ENCODE measurements around the gene LAMA2. TPM values are rescaled to one million over a fixed set of nuclear protein-coding genes. Genes with fewer than 3 reads are reported as not detected.
A peak's percentile ranks its signal among the peaks of the same experiment; 100 is the strongest.

Gene LAMA2
- total RNA-seq, 1 experiment from 2014 or later: 0.28 TPM

- H3K36me3 ChIP-seq (ENCODE audit: control insufficient read depth, insufficient read depth, low read length): no peaks in the 10 kb centered on the region
- no TSS peak for BruUV-seq (replicated peaks)
- H3K4me1 ChIP-seq (ENCODE audit: control insufficient read depth, insufficient read depth, low read length): no peaks in the 10 kb centered on the region
- no peaks in the 10 kb centered on the region for H3K27me3 ChIP-seq (ENCODE audit: control insufficient read depth, insufficient read depth, low read length)
- H3K4me3 ChIP-seq (ENCODE audit: low read depth in 2 of 2, low read length in 2 of 2): no peak overlapping the region
- POLR2A ChIA-PET: no interaction called here
- in situ Hi-C loops (cut with HindIII; ENCODE audit: low pct_unique_long_range_greater_than_20kb, low sequenced_read_pairs) (no loop called here), intact Hi-C loops (cut with micrococcal nuclease; ENCODE audit: unreplicated experiment) (no loop called here)
- DNase-seq (ENCODE audit: low read depth, low spot score) (no peak), ATAC-seq (no peak)
- CTCF ChIA-PET: no interaction called here
- no peaks in the 10 kb centered on the region for H3K9me3 ChIP-seq (ENCODE audit: control insufficient read depth, insufficient read depth, low read depth, low read length)
- TF ChIP-seq, protein P1, sequence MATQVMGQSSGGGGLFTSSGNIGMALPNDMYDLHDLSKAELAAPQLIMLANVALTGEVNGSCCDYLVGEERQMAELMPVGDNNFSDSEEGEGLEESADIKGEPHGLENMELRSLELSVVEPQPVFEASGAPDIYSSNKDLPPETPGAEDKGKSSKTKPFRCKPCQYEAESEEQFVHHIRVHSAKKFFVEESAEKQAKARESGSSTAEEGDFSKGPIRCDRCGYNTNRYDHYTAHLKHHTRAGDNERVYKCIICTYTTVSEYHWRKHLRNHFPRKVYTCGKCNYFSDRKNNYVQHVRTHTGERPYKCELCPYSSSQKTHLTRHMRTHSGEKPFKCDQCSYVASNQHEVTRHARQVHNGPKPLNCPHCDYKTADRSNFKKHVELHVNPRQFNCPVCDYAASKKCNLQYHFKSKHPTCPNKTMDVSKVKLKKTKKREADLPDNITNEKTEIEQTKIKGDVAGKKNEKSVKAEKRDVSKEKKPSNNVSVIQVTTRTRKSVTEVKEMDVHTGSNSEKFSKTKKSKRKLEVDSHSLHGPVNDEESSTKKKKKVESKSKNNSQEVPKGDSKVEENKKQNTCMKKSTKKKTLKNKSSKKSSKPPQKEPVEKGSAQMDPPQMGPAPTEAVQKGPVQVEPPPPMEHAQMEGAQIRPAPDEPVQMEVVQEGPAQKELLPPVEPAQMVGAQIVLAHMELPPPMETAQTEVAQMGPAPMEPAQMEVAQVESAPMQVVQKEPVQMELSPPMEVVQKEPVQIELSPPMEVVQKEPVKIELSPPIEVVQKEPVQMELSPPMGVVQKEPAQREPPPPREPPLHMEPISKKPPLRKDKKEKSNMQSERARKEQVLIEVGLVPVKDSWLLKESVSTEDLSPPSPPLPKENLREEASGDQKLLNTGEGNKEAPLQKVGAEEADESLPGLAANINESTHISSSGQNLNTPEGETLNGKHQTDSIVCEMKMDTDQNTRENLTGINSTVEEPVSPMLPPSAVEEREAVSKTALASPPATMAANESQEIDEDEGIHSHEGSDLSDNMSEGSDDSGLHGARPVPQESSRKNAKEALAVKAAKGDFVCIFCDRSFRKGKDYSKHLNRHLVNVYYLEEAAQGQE (IDR thresholded peaks at IDR 0.05; ENCODE audit: insufficient read depth in 1 of 2, low read depth in 2 of 2, low read length in 1 of 2): no peak
- TF ChIP-seq SIN3A (IDR thresholded peaks at IDR 0.05; ENCODE audit: borderline replicate concordance, insufficient read depth, low read depth, low read length) (no peak), TCF7L2 (IDR thresholded peaks at IDR 0.05; ENCODE audit: low read depth, low read length) (no peak), POLR2AphosphoS5 (IDR thresholded peaks at IDR 0.05; ENCODE audit: low read depth, low read length) (no peak)
- TF ChIP-seq, protein P2, sequence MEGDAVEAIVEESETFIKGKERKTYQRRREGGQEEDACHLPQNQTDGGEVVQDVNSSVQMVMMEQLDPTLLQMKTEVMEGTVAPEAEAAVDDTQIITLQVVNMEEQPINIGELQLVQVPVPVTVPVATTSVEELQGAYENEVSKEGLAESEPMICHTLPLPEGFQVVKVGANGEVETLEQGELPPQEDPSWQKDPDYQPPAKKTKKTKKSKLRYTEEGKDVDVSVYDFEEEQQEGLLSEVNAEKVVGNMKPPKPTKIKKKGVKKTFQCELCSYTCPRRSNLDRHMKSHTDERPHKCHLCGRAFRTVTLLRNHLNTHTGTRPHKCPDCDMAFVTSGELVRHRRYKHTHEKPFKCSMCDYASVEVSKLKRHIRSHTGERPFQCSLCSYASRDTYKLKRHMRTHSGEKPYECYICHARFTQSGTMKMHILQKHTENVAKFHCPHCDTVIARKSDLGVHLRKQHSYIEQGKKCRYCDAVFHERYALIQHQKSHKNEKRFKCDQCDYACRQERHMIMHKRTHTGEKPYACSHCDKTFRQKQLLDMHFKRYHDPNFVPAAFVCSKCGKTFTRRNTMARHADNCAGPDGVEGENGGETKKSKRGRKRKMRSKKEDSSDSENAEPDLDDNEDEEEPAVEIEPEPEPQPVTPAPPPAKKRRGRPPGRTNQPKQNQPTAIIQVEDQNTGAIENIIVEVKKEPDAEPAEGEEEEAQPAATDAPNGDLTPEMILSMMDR (IDR thresholded peaks at IDR 0.05): no peak
- peak overlapping the region; percentile 29; the same call in 1 of the 2 replicates for H3K27ac ChIP-seq (ENCODE audit: low read length)
Measured at GRCh38 chr6:129243377-129243776, 360.4 kb downstream of the LAMA2 start.

GRCh38 chr6:129248946-129249345, 366.0 kb downstream of the LAMA2 start:
- H3K9me3 ChIP-seq (ENCODE audit: control insufficient read depth, insufficient read depth, low read depth, low read length): no peaks in the 10 kb centered on the region
- in situ Hi-C loops (cut with HindIII; ENCODE audit: low pct_unique_long_range_greater_than_20kb, low sequenced_read_pairs): no loop called here
- no peaks in the 10 kb centered on the region for H3K27me3 ChIP-seq (ENCODE audit: control insufficient read depth, insufficient read depth, low read length)
- TF ChIP-seq, protein P1 (IDR thresholded peaks at IDR 0.05; ENCODE audit: insufficient read depth in 1 of 2, low read depth in 2 of 2, low read length in 1 of 2): no peak
- TF ChIP-seq SIN3A (IDR thresholded peaks at IDR 0.05; ENCODE audit: borderline replicate concordance, insufficient read depth, low read depth, low read length): no peak
- TF ChIP-seq POLR2AphosphoS5 (IDR thresholded peaks at IDR 0.05; ENCODE audit: low read depth, low read length): no peak
- TF ChIP-seq, protein P2 (IDR thresholded peaks at IDR 0.05): no peak
- TF ChIP-seq TCF7L2 (IDR thresholded peaks at IDR 0.05; ENCODE audit: low read depth, low read length): no peak
- H3K4me1 ChIP-seq (ENCODE audit: control insufficient read depth, insufficient read depth, low read length): peaks cover 5% of the 10 kb centered on the region; the same call in 1 of the 2 replicates
- no peak overlapping the region for H3K27ac ChIP-seq (ENCODE audit: low read length)
- ATAC-seq (no peak), DNase-seq (ENCODE audit: low read depth, low spot score) (no peak)
- ChIA-PET CTCF (interaction anchor here (0.5 kb wide), 1 partner anchor 349 kb away, joined by 3 read pairs; no protein-coding TSS in a partner anchor), POLR2A (no interaction called here)
- no peaks in the 10 kb centered on the region for H3K36me3 ChIP-seq (ENCODE audit: control insufficient read depth, insufficient read depth, low read length)
- BruUV-seq (replicated peaks): no TSS peak
- H3K4me3 ChIP-seq (ENCODE audit: low read depth in 2 of 2, low read length in 2 of 2): no peak overlapping the region
- intact Hi-C loops (cut with micrococcal nuclease; ENCODE audit: unreplicated experiment): no loop called here
